Measurements from ENCODE around the gene CAP1.

CAP1 gene

DNA sequence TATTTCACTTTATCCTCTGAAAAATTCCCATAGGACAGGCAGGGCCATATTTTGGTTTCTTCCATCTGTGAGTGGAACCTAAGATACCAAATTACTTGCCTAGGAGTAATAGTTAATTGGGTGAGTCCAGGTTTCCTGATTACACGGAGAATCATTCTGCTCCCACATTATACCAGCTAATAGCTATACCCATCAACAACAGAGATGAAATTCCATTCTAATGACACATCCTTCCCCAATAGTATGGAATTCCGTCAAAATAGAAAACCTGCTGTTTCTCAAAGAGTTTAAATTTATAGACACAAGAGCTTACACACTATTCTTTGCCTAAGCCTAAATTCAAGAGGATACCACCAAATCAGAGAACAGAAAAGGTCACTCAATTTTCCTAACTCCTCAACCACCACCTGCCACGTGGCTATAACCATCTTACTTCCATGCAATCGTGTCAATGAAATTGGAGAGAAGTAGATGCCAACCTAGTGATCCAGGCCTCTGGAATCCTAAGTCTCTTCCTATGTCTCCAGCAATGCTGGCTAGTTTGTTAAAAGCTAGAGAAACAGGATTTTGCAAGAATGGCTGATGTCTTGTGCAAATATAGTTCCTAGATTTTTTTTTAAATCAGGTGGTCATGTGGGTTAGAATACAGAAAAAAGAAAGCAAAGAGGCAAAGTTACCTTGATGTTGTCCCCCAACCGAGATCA lies 50.3 kb downstream of the CAP1 start:
- Mint-ChIP-seq H3K27ac (no peak overlapping the region), H3K9me3 (no peaks in the 10 kb centered on the region), H3K4me1 (ENCODE audit: low read depth) (peaks cover 27% of the 10 kb centered on the region), H3K27me3 (no peaks in the 10 kb centered on the region), H3K4me3 (no peak overlapping the region), H3K36me3 (ENCODE audit: low read depth) (peaks cover 93% of the 10 kb centered on the region)
- DNase-seq, result no peak

DNA sequence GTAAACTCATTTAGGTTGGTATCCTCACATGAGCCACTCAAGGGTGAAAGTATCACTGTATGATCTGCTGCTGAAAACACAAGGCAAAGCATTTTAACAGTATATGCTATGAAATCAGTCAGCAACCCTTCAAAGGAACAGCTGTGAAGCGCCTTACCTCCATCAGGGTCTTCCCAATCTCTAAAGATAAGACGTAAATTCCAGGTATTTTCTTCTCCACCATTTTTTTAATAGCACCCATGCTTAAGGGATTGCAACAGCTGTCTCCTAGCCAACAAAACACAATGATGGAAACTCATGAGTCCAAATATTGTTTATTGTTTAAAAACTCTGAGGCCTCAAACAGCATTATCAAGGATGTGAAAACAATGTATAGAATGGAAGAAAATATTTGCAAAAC lies 51.7 kb downstream of the CAP1 start:
- H3K4me1 Mint-ChIP-seq (ENCODE audit: low read depth), result peaks cover 38% of the 10 kb centered on the region
- H3K27me3 Mint-ChIP-seq, result no peaks in the 10 kb centered on the region
- H3K4me3 Mint-ChIP-seq, result no peak overlapping the region
- no peak overlapping the region for H3K27ac Mint-ChIP-seq
- no peaks in the 10 kb centered on the region for H3K9me3 Mint-ChIP-seq
- H3K36me3 Mint-ChIP-seq (ENCODE audit: low read depth), result peaks cover 87% of the 10 kb centered on the region
- DNase-seq, result no peak

DNA sequence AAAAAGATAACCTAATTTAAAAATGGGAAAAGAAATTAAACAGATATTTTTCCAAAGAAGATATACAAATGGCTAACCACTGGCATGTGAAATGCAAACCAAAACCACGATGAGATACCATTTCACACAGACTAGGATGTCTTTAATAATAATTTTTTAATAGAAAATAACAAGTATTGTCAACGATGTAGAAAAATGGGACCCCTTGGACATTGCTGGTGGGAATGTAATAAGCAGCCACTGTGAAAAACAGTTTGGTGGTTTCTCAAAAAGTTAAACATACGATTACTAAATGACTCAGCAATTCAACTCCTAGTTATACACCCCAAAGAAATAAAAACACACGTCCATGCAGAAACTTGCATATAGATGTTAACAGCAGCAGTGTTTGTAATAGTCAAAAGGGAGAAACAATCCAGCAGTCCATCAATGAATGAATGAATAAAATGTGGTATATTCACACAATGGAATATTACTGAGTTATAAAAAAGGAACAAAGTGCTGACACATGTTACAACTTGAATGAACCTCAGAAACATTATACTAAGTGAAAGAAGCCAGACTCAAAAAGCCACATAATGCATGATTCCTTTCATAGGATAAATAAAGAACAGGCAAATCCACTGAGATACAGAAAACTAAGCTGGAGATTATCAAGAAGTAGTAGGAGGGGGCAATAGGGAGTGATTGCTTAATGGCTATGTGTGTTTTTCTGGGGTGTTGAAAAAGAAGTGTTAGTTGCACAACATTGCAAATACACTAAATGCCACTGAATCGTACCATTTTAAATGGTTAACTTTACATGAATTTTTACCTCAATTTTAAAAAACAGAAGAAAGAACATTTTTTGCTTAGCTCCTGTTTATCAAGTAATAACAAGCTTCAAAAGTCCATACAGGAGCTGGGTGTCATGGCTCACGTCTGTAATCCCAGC lies 52.4 kb downstream of the CAP1 start:
- Mint-ChIP-seq H3K27ac (no peak overlapping the region), H3K27me3 (no peaks in the 10 kb centered on the region), H3K4me1 (ENCODE audit: low read depth) (peaks cover 44% of the 10 kb centered on the region), H3K9me3 (no peaks in the 10 kb centered on the region), H3K4me3 (no peak overlapping the region), H3K36me3 (ENCODE audit: low read depth) (peaks cover 80% of the 10 kb centered on the region)
- DNase-seq, result no peak

DNA sequence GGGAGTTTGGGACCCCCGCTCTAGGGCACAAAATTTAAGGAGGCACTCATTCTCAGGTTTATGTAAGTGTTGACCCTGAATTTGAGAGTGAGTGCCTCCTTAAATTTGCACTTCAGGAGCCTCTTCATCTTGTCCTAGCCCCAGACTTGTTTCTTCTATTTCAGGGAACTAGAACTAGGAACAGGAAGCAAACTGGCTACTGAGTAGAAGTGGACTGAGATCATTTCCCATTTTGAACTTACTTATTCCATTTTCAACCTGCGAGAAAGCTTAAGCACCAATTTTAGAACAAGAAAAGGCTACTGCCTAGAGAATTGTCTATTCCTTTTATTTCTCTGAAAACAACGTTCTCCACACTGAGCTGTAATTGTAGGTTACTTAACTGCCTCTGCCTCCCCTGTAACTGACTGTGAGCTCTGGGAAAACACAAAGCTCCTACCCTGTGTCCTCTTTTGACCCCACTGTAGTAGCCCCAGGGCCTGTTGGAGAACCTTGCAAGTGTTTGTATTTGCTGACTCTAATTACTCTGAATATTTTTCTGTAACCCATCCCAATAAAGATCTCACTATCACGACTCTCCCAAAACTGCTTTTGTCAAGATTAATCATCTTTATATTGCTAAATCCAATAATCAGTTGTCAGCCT lies 54.1 kb downstream of the CAP1 start:
- H3K4me3 Mint-ChIP-seq, result no peak overlapping the region
- DNase-seq, result no peak
- peak overlapping the region; percentile 34 for H3K27ac Mint-ChIP-seq
- H3K9me3 Mint-ChIP-seq, result no peaks in the 10 kb centered on the region
- H3K36me3 Mint-ChIP-seq (ENCODE audit: low read depth), result peaks cover 64% of the 10 kb centered on the region
- peaks cover 44% of the 10 kb centered on the region for H3K4me1 Mint-ChIP-seq (ENCODE audit: low read depth)
- H3K27me3 Mint-ChIP-seq, result peaks cover 1% of the 10 kb centered on the region

DNA sequence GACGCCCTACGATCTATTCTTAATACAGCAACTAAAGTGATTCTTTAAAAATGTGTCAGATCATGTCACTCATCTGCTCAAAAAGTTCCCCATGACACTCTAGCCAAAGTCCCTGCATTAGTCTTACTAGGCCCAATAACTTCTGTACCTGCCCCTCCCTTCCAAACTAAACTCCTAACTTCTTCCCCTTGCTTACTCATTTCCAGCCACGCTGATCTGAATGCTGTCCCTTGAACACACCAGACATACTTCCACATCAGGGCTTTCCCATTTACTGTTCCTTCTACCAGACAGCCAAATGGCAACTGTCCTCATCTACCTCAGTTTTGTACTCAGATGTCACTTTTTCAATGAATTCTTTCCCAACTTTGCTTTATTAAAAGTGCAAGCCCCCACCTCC lies 55.3 kb downstream of the CAP1 start:
- Mint-ChIP-seq H3K36me3 (ENCODE audit: low read depth) (peaks cover 53% of the 10 kb centered on the region), H3K27ac (peak overlapping the region; percentile 50), H3K27me3 (peaks cover 7% of the 10 kb centered on the region), H3K9me3 (no peaks in the 10 kb centered on the region), H3K4me1 (ENCODE audit: low read depth) (peaks cover 44% of the 10 kb centered on the region), H3K4me3 (peak overlapping the region; percentile 94)
- DNase-seq, result no peak

DNA sequence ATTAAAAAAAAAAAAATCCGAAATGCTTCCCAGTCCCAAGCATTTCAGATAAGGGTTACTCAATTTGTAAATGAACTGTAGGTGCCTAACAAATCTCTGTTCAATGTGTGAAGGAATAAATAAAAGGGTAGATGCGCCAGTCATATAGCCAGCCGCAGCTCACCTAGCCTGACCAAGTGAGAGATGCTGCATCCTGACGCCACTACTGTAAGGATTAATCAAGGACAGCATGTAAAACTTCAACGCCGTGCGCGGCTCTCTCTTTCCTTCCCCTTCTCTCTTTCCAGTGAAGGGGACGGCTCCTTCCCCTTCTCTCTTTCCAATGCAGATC lies 56.1 kb downstream of the CAP1 start:
- Mint-ChIP-seq H3K27ac (peak overlapping the region; percentile 91), H3K4me3 (peak overlapping the region; percentile 94), H3K36me3 (ENCODE audit: low read depth) (peaks cover 46% of the 10 kb centered on the region), H3K27me3 (peaks cover 10% of the 10 kb centered on the region), H3K9me3 (no peaks in the 10 kb centered on the region), H3K4me1 (ENCODE audit: low read depth) (peaks cover 44% of the 10 kb centered on the region)
- DNase-seq, result no peak

DNA sequence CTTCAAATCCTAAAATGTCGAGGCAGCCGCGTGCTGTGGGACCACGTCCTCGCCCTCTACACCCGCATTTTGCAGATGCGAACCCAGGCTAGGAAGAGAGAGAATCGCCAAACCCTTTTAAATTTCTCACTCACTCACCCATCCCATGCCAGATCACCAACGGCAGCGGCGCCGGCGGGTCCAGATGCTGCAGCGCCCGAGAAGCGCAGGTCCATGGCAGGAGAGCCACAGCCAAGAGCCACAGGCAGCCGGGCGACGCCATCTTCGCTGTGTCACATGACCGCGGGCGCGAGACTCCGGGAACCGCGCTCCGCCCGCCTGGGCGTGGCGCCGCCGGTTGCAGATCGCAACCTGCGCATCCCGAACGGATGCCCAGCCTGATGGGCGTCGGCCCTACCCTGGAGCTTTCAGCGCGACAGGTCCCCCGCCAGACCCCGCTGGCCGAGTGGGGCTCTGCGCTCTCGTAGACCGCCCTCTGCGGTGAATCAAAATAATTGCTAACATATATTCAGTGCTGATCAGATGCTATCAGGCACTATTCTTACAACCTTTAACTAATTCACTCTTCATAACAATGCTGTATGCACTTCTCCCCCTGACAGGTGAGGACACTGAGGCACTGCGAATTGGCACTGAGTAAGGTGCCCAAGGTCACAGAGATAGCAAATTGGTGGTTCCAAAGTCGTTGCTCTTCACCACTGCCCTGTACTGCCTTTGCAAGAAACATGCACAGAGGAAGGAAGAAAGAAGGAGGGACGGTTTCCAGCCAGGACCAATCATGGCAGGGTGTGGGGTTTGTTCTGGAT lies 56.7 kb downstream of the CAP1 start, which contains the start of gene PPT1:
Gene PPT1, minus strand, starts transcription at position 276 of the 806 bp plus-strand sequence. Its CDS starts 14 bp downstream, at position 262.
- no peaks in the 10 kb centered on the region for H3K9me3 Mint-ChIP-seq
- peak within 1 kb of the TSS; percentile 94 for H3K4me3 Mint-ChIP-seq
- DNase-seq, result peak; percentile 88
- H3K4me1 Mint-ChIP-seq (ENCODE audit: low read depth), result peaks cover 44% of the 10 kb centered on the region
- H3K27me3 Mint-ChIP-seq, result peaks cover 10% of the 10 kb centered on the region
- peak within 1 kb of the TSS; percentile 91 for H3K27ac Mint-ChIP-seq
- H3K36me3 Mint-ChIP-seq (ENCODE audit: low read depth), result peaks cover 42% of the 10 kb centered on the region

DNA sequence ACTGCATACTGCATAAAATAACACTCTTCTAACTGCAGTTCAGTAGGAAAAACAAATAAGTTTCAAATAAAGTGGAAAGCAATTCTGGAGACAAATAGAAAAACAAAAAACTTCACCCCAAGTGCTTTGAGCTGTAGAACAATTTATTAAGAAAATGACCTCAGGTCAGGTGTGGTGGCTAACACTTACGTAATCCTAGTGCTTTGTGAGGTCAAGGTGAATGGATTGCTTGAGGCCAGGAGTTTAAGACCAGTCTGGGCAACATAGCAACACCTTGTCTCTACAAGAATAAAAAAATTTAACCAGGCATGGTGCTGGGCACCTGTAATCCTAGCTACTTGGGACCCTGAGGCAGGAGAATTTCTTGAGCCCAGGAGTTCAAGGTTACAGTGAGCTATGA lies 61.5 kb downstream of the CAP1 start:
- H3K9me3 Mint-ChIP-seq, result peaks cover 3% of the 10 kb centered on the region
- peaks cover under 1% of the 10 kb centered on the region for H3K36me3 Mint-ChIP-seq (ENCODE audit: low read depth)
- H3K4me3 Mint-ChIP-seq, result no peak overlapping the region
- peaks cover 10% of the 10 kb centered on the region for H3K27me3 Mint-ChIP-seq
- DNase-seq, result no peak
- H3K4me1 Mint-ChIP-seq (ENCODE audit: low read depth), result peaks cover 14% of the 10 kb centered on the region
- no peak overlapping the region for H3K27ac Mint-ChIP-seq

DNA sequence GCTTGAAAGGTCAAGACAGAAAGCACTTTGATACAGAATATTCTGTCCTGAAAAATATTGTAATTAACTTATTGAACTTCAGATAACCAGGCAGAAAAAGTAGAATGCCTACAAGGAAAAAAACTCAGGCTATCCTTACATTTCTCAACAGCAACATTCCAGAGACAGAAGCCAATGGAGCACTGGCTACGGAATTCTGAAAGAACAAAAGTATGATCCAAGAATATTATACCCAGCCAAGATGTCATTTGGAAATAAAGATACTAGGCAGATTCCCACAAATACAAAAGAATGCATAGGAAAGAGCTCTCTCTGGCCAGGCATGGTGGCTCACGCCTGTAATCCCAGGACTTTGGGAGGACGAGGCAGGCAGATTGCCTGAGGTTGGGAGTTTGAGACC lies 62.4 kb downstream of the CAP1 start:
- no peak overlapping the region for H3K4me3 Mint-ChIP-seq
- H3K27ac Mint-ChIP-seq, result no peak overlapping the region
- H3K4me1 Mint-ChIP-seq (ENCODE audit: low read depth), result peaks cover 7% of the 10 kb centered on the region
- no peaks in the 10 kb centered on the region for H3K36me3 Mint-ChIP-seq (ENCODE audit: low read depth)
- DNase-seq, result no peak
- H3K27me3 Mint-ChIP-seq, result peaks cover 10% of the 10 kb centered on the region
- peaks cover 3% of the 10 kb centered on the region for H3K9me3 Mint-ChIP-seq

DNA sequence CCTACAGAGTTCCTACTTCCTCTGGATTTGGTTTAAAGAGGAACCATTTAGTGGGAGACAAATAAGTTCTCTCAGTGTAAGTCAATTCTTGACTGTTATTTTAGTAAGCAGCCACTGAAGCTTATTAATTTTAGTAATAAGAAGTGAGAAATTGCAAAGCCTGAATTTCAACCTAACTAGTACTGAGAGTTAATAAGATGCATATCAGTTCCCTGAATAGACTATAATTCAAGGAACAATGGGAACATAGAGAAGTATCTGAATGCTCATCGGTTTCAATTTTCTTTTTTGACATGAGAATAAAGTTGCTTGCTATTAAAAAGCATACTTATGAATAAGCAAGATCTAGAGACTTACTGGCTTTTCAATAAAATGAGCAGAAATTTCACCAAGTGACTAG lies 64.5 kb downstream of the CAP1 start:
- peaks cover 7% of the 10 kb centered on the region for H3K4me1 Mint-ChIP-seq (ENCODE audit: low read depth)
- no peak overlapping the region for H3K4me3 Mint-ChIP-seq
- peaks cover 10% of the 10 kb centered on the region for H3K9me3 Mint-ChIP-seq
- DNase-seq, result no peak
- peaks cover 16% of the 10 kb centered on the region for H3K27me3 Mint-ChIP-seq
- no peaks in the 10 kb centered on the region for H3K36me3 Mint-ChIP-seq (ENCODE audit: low read depth)
- peak overlapping the region; percentile 26 for H3K27ac Mint-ChIP-seq

DNA sequence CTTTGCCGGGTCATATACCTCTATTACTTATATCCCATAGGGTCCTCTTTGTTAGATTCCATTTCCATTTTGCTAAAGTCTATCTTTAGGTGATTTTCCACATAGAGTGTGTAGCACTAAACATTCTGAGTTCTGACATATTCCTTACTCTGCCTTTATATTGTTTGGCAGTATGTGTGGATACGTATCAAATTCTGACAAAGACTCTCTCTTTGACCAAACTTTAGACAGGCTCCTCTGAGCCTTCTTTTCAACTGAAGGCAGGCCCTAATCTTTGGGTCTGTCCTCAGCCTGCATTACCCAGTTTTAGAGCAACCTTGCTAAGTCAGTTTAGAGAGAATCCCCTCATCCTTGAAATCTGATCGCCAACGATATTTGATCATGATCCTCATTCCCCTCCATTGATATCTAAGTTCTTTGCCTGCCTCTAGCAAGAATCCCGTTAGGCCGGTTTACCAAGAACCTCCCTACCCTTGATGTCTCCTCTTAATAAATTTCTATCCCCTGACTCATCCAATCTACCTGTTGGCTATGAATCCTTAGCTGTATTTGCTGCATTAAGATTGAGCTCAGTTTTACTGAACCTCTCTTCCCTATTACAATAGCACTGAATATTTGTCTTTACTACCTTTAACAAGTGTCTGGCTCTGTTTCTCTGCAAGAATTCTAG lies 66.9 kb downstream of the CAP1 start:
- Mint-ChIP-seq H3K27me3 (peaks cover 31% of the 10 kb centered on the region), H3K4me1 (ENCODE audit: low read depth) (peaks cover 7% of the 10 kb centered on the region), H3K9me3 (peaks cover 18% of the 10 kb centered on the region), H3K27ac (no peak overlapping the region), H3K4me3 (no peak overlapping the region), H3K36me3 (ENCODE audit: low read depth) (peaks cover 5% of the 10 kb centered on the region)
- no peak for DNase-seq

DNA sequence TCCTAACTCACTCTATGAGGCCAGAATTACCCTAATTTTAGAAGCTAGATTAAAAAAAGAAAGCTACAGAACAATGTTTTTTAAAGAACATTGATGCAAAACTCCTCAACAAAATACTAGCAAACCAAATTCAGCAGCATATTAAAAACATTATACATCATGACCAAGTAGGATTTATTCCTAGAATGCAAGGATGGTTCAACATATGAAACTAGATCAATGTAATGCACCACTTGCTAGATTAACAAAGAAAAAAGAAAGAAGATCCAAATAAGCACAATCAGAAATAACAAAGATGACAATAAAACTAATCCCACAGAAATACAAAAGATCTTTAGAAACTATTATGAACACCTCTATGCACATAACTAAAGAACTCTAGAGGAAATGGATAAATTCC lies 69.9 kb downstream of the CAP1 start:
- peaks cover 15% of the 10 kb centered on the region for H3K9me3 Mint-ChIP-seq
- H3K27me3 Mint-ChIP-seq, result peaks cover 46% of the 10 kb centered on the region
- no peak for DNase-seq
- H3K27ac Mint-ChIP-seq, result no peak overlapping the region
- peaks cover 5% of the 10 kb centered on the region for H3K36me3 Mint-ChIP-seq (ENCODE audit: low read depth)
- no peaks in the 10 kb centered on the region for H3K4me1 Mint-ChIP-seq (ENCODE audit: low read depth)
- no peak overlapping the region for H3K4me3 Mint-ChIP-seq

DNA sequence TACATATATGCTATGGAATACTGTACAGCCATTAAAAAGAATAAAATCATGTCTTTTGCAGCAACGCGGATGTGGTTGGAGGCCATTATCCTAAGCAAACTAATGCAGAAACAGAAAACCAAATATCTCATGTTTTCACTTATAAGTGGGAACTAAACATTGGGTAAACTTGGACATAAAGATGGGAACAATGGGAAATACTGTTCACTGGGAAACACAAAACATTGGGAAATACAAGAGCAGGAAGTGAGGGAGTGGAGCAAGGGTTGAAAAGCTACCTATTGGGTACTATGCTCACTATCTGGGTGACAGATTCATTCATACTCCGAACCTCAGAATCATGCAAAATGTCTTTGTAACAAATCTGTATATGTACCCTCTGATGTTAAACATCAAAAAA lies 73.9 kb downstream of the CAP1 start:
- H3K36me3 Mint-ChIP-seq (ENCODE audit: low read depth), result peaks cover 5% of the 10 kb centered on the region
- H3K27ac Mint-ChIP-seq, result no peak overlapping the region
- peaks cover 11% of the 10 kb centered on the region for H3K9me3 Mint-ChIP-seq
- H3K4me1 Mint-ChIP-seq (ENCODE audit: low read depth), result no peaks in the 10 kb centered on the region
- H3K4me3 Mint-ChIP-seq, result no peak overlapping the region
- no peak for DNase-seq
- H3K27me3 Mint-ChIP-seq, result peaks cover 41% of the 10 kb centered on the region

DNA sequence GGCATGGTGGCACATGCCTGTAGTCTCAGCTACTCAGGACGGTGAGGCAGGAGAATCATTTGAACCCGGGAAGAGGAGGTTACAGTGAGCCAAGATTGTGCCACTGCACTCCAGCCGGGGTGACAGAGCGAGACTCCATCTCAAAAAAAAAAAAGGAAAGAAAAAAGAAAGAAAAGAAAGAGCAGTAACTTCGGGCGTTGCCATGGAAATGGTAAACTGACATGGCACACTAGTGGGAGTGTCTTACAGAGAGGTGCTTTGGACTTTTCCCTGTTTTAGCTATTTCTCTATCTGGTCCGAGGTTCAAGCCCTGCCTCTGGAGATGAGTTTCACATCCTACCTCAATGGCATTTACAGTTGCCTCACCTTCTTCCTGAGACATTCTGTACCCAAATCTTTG lies 79.6 kb downstream of the CAP1 start:
- Mint-ChIP-seq H3K4me3 (no peak overlapping the region), H3K36me3 (ENCODE audit: low read depth) (no peaks in the 10 kb centered on the region), H3K4me1 (ENCODE audit: low read depth) (no peaks in the 10 kb centered on the region), H3K9me3 (no peaks in the 10 kb centered on the region), H3K27ac (no peak overlapping the region), H3K27me3 (peaks cover 7% of the 10 kb centered on the region)
- DNase-seq, result no peak

Measured in activated T-cell treated with anti-CD3 and anti-CD28 coated beads, Interleukin-2, amount 50 U/mL, for 24 hours (primary cell).